ENCODE results near the gene SCMH1.

The SCMH1 gene

GRCh38 chr1:40980453-40981121 lies 261.5 kb downstream of the SCMH1 start:
- in situ Hi-C loops (cut with MboI; ENCODE audit: low sequenced_read_pairs) = no loop called here

- in situ Hi-C loops (cut with MboI; ENCODE audit: low sequenced_read_pairs) = no loop called here
These were observed 262.0 kb downstream of the SCMH1 start for GRCh38 chr1:40980068-40980452.

- in situ Hi-C loops (cut with MboI; ENCODE audit: low sequenced_read_pairs) = no loop called here
These were observed 262.7 kb downstream of the SCMH1 start, which contains the start of gene CTPS1 for GRCh38 chr1:40979241-40980067. CTPS1 (plus strand) TSS chr1:40979696; CDS start chr1:40983291, 3,595 bp downstream.

GRCh38 chr1:40978886-40979240 lies 263.2 kb downstream of the SCMH1 start:
- in situ Hi-C loops (cut with MboI; ENCODE audit: low sequenced_read_pairs) = no loop called here

- in situ Hi-C loops (cut with MboI; ENCODE audit: low sequenced_read_pairs) = no loop called here
These were observed 264.4 kb downstream of the SCMH1 start for GRCh38 chr1:40977716-40978115.

All from HL-60/S4 (cell line).